22Rv1 (cell line): ENCODE data around the gene PRR33.

Experiments
- CTCF ChIP-seq: fragments of 450-650 bp; IDR thresholded peaks from 2 replicates; pipeline ENCODE4 v1.5.1; 2017; ENCODE audit warnings: mild to moderate bottlenecking
- ZFX ChIP-seq: fragments of 450-650 bp; IDR thresholded peaks from 2 replicates; pipeline ENCODE4 v1.6.1; 2017; ENCODE audit warnings: antibody characterized with exemption, borderline replicate concordance

DNA sequence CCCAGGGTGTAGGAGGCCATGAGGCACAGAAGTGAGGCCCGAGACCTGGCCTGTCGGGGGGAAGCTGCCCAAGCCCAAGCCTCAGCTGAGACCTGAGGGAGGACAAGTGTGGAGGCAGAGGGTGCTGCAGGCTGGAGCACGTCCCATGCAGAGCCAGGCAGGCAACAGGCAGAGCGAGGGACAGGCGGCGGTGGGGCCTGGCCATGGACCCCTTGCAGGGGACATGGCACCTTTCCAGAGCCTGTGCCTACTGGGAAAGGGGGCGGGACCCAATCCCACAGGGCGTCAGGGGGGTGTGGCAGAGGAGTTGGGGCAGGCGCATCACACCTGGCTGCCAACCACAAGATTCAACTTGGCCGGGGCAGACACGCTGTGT lies 48.6 kb downstream of the PRR33 start:
- TF ChIP-seq CTCF (no peak), ZFX (no peak)
